Esophagus squamous epithelium (tissue), 4 donors: ENCODE data around the gene OTOA.

Experiments used
- POLR2A ChIP-seq, 4 donors: fragments of 450-650 bp; IDR thresholded peaks; one replicate each; pipeline ENCODE4 v1.6.1; 2017; ENCODE audit warnings: antibody characterized with exemption in 4 of 4, mild to moderate bottlenecking in 4 of 4, moderate library complexity in 3 of 4
- TF ChIP-seq, protein P1 (sequence below), 6 experiments: fragments of 450-650 bp in 4 of 6; fragments of 200-600 bp in 2 of 6; sonication (generic) in 2 of 6; IDR thresholded peaks; one replicate each; pipeline ENCODE4 v1.5.1; 2016 to 2019; ENCODE audit warnings: antibody characterized with exemption in 6 of 6, mild to moderate bottlenecking in 4 of 6, moderate library complexity in 4 of 6

GRCh38 chr16:21710938-21711337, 47.2 kb downstream of the OTOA start:
- no peak for TF ChIP-seq POLR2A (IDR thresholded peaks at IDR 0.05)
- TF ChIP-seq, protein P1, sequence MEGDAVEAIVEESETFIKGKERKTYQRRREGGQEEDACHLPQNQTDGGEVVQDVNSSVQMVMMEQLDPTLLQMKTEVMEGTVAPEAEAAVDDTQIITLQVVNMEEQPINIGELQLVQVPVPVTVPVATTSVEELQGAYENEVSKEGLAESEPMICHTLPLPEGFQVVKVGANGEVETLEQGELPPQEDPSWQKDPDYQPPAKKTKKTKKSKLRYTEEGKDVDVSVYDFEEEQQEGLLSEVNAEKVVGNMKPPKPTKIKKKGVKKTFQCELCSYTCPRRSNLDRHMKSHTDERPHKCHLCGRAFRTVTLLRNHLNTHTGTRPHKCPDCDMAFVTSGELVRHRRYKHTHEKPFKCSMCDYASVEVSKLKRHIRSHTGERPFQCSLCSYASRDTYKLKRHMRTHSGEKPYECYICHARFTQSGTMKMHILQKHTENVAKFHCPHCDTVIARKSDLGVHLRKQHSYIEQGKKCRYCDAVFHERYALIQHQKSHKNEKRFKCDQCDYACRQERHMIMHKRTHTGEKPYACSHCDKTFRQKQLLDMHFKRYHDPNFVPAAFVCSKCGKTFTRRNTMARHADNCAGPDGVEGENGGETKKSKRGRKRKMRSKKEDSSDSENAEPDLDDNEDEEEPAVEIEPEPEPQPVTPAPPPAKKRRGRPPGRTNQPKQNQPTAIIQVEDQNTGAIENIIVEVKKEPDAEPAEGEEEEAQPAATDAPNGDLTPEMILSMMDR (IDR thresholded peaks at IDR 0.05) = no peak
